A673 (cell line): ENCODE results near the gene COQ8A.

Experiments
- CTCF ChIP-seq: fragments of 300-800, 200-600 bp; sonication (generic); conservative IDR thresholded peaks from 2 replicates; pipeline ENCODE4 v1.5.1; 2017; ENCODE audit warnings: low read depth, mild to moderate bottlenecking, antibody characterized with exemption, low read length, moderate library complexity, mixed read lengths
- EZH2 ChIP-seq: fragments of 200-600 bp; sonication (generic); IDR thresholded peaks from 2 replicates; pipeline ENCODE4 v1.6.1; 2017; ENCODE audit warnings: borderline replicate concordance, low read depth, mild to moderate bottlenecking, mixed read lengths, antibody characterized with exemption, low read length; ENCODE audit not compliant: poor library complexity, severe bottlenecking

GRCh38 chr1:226960256-226960655, 20.2 kb downstream of the COQ8A start:
- TF ChIP-seq CTCF = no peak
- no peak for TF ChIP-seq EZH2
